CD4-positive, alpha-beta T cell treated with Interleukin-10 for 1 hour (primary cell): ENCODE measurements around the gene C2orf78.
"Not testable (repeated sequence)": the region's sequence is repeated elsewhere in the genome, so short reads cannot be mapped to it uniquely, and the experiment has no call there.

Source experiments
- DNase-seq: peaks from one replicate; pipeline ENCODE4 v3.0.0-alpha.2; 2020

The C2orf78 gene

DNA sequence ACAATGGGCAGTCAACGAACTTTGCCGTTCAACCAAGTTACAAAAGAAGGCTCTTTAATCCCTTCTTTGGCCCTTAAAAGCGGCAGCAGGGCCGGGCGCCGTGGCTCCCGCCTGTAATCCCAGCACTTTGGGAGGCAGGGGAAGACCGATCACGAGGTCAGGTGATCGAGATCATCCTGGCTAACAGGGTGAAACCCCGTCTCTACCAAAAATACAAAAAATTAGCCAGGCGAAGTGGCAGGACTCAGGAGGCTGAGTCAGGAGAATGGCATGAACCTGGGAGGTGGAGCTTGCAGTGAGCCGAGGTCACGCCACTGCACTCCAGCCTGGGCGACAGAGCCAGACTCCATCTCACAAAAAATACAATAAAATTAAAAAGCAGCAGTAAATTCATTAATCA lies 581 bp upstream of the C2orf78 start:
- not testable (repeated sequence) for DNase-seq

GRCh38 chr2:73811878-73812277 lies 27.9 kb downstream of the C2orf78 start:
- DNase-seq = no peak

DNA sequence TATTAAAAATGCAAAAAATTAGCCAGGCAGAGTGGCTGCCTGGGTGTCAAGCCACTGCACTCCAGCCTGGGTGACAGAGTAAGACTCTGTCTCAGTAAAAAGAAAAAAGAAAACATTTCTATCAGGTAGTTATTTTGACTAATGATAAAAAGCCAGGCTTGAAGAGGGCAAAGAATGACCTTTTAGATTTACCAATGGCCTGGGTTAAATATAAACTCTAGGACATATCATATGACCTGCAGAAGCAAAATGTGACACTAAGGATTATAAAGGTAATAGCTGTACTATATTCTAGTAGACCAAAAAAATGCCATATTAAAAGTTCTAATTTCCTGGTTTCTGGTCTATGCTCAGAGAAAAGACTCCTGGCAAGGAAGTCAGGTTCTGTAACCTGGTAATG lies 28.7 kb downstream of the C2orf78 start:
- no peak for DNase-seq

GRCh38 chr2:73818296-73818695 lies 34.3 kb downstream of the C2orf78 start:
- DNase-seq = no peak

DNA sequence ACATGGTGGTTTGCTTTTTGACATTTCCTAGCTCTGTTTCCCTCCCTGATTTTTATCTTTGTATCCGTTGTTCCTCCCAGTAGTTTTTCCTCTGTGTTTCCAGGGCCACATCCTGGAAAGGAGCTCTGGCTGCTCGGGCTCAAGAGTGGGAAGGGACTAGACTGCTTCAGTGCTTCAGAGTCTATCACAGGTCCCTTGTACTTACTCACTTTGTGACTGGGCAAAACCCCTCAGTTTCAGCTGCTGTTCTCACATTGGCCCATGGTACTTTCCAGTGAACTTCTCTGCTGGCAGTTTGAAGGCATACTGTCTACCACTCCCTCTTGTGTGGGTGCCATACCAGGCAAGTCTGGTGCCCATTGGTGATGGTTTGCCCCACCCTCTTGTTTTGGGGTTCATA lies 37.2 kb downstream of the C2orf78 start:
- DNase-seq = no peak

DNA sequence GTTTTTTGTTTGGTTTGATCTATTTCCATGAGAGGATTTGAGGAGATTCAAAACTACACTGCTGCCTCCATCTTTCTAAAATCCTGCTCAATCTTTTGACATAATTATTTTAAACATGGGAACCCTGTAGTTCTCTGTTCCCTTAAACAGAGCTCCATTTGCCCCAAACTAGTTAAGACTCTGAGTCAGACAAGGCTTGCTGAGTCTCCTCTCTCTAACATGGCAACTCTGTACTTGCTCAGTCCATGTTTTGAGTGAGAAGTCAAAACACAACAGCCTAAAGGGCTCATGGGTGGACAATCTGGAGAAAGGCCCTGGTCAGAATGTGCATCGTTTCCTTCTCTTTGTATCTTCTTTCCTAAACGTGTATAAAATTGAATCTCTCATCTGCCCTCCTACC lies 37.7 kb downstream of the C2orf78 start:
- no peak for DNase-seq

- DNase-seq = no peak
Observed at GRCh38 chr2:73822276-73822675, 38.3 kb downstream of the C2orf78 start.

- no peak for DNase-seq
Observed at GRCh38 chr2:73822991-73823390, 39.0 kb downstream of the C2orf78 start.

DNA sequence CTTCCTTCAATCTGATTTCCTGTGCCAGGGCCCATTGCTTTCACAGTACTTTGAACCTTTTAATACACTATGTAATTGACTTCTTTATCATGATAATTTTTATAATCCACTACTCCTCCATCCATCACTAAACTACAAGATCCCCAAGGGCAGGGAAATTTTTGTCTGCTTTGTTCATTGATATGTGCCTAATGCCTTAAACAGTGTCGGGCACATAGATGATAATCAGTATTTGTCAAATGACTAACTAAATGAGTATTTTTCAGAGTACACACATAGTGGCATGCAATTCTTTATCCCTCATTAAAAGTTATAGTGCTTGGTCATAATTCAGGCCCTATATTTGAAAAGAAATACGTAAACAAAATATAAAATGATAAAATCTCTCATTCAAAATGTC lies 39.4 kb downstream of the C2orf78 start:
- no peak for DNase-seq

GRCh38 chr2:73823916-73824523 lies 40.0 kb downstream of the C2orf78 start:
- peak; percentile 72 for DNase-seq

DNA sequence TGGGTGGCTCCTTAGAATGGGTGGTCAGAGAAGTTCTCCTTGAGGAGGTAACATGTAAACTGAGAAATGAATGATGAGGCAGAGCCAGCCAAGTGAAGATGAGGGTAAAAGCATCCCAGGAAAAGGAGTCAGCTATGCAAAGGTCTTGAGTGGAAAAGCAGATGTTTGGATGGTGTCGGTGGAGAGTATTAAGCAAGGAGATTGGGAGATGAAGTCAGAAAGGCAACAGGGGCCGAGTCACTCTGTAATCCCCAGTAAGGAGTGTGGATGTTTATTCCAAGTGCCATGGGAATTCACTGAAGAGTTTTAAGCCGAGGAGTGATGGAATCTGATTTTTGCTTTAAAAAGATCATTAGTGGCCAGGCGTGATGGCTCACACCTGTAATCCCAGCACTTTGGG lies 41.4 kb downstream of the C2orf78 start:
- DNase-seq = no peak

DNA sequence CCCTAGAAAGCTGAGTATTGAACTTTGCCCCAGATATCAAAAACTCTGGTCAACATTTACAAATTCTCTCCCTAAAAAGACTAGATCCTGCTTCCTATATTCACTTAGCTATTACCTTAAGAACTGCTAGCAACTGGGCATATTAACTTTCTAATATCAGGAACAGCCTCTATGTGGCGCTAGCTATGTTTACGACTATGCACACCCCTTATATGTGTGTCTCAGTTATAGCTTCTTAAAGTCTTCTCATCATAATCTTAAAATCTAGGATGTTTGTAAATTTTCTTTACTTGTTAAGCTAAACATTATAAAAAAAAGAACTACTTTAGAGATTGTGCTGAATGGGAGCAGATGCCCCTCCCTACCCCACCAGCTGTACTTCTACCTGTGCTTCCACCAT lies 43.0 kb downstream of the C2orf78 start:
- no peak for DNase-seq

DNA sequence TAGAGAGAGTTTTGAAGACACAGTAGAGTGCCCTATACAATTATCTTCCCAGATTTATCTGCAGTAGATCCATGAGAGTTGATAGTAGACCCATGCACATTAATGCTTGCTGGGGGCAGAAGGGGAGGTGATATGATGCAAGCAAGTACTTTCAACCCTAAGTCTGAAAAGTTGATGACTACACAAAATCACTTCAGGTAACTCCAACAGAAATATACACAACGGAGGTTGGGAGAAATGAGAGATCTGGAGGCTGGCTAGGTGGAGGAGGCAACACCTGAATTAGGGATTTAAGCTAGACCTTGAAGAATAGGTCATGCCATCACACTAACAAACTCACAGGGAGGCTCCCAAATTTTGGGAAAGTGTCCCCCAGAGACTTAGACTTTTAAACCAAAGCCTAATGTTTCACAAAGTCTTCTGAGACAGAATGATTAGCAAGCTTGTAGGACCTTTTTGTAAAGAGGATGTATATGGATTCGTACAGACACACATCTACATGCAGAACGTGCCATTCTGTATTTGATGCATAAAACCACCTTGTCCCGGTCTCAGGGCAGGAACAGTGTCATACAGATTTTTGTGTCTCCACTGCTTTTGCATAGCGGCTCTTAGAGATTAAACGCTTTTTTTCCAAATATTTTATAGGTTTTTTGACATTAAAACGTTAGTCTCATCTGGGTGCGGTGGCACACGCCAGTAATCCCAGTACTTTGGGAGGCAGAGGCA lies 43.8 kb downstream of the C2orf78 start:
- DNase-seq = no peak

- no peak for DNase-seq
Observed at GRCh38 chr2:73828389-73828817, 44.4 kb downstream of the C2orf78 start.

- DNase-seq = peak; percentile 97
Observed at GRCh38 chr2:73828818-73829570, 45.0 kb downstream of the C2orf78 start, which contains the start of gene STAMBP. Gene STAMBP, plus strand, starts transcription at chr2:73828961. Its CDS starts 1,896 bp downstream, at chr2:73830857.

DNA sequence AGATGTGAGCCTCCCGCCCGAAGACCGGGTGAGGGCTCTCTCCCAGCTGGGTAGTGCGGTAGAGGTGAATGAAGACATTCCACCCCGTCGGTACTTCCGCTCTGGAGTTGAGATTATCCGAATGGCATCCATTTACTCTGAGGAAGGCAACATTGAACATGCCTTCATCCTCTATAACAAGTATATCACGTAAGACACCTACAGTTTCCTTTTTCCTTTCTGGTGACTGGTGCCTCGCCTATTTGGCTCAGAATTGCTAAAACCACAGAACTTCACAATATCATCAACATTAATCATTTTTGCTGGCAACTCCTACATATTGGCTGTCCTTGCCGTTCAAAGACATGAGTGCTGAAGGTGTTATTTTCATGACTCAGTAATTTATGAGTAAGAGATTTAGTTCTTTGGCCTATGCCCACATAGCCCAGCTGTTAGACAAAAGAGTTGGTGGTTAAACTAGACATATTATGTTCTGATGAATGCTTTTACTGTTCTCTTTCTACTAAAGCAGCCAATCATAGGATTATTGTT lies 47.0 kb downstream of the C2orf78 start:
- peak; percentile 56 for DNase-seq

DNA sequence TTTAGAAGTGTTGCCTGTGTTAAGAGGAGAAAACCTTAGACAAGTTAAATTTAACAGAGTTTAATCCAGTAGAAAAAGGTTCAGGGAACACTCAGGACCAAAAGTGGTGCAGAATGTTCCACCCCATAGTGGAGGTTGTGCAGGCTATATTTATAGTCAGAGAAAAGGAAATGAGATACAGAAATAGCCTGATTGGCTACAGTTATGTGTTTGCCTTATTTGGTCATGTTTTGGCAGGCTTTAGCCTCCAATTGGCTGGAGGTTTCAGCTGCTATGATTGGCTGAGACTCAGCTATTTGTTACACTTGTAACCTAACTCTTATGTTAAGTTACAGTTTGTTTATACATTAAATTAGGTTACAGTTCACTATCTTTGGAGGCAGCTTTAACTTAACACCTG lies 48.9 kb downstream of the C2orf78 start:
- DNase-seq = no peak

DNA sequence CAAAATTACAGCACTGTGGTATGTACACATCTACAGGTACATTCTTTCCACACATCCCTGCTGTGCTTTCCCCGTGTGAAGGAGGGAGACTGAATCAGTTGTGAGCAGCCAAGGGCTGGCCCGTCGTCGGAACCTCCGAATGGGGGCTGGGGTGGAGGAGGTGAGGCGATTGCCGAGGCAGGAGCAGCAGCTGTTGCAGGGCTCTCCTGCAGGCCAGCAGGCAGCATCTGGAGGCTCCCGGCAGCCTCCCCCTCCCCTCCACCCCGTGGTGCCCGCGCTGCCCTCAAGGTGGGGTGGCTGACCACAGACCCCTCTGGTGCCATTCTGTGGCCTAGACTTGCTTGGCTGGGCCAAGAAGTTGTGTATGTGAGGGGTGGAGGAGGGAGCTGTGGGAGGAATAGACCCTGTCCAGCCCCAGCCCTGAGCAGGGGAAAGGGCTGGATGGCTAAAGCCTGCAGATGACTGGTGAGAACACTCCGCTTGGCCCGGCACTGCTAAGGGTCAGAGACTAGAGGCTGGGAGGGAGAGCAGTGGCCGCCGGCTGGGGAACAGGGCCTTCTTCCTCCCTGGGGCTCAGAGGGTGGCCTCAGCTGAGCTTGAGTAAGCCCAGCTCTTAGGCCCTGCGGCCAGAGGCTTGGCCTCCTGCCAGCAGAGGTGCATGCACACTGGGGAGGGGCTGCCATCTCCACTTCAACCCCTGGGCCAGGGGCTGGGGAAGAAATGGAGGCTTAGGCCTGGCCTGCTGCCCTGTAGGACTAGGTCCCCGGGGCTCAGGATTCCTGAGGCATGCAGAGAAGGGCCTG lies 52.4 kb downstream of the C2orf78 start:
- DNase-seq = no peak

GRCh38 chr2:73837847-73838585 lies 54.0 kb downstream of the C2orf78 start:
- DNase-seq = no peak

GRCh38 chr2:73838889-73839534 lies 55.0 kb downstream of the C2orf78 start:
- no peak for DNase-seq

- no peak for DNase-seq
Observed at GRCh38 chr2:73839653-73840411, 55.8 kb downstream of the C2orf78 start.
